ENCODE results near the gene AKAP1.

GRCh38 chr17:57075785-57076184 lies 9.3 kb upstream of the AKAP1 start:
- TF ChIP-seq MAX (IDR thresholded peaks at IDR 0.05; ENCODE audit: low read depth, low read length) (no peak), CTCF (IDR thresholded peaks at IDR 0.05; ENCODE audit: low read depth, low read length) (no peak)

Measured in NB4 (cell line).